Natural killer cell (primary cell): Measurements from ENCODE around the gene MPV17L2. TPM values are rescaled to one million over a fixed set of nuclear protein-coding genes. Genes with fewer than 3 reads are reported as not detected.
A peak's percentile ranks its signal among the peaks of the same experiment; 100 is the strongest.

Source experiments
- ATAC-seq, 3 donors: fragments of 150-1000 bp in 2 of 3; fragments of 200-7000 bp in 1 of 3; cut with Tn5 transposase; 1 replicate in 1 of 3; 2 replicates in 2 of 3; pipeline ENCODE4 v1.10.0; 2021; ENCODE audit warnings: mild to moderate bottlenecking in 2 of 3, moderate library complexity in 2 of 3
- DNase-seq, 2 donors: peaks; one replicate each; pipeline versions ENCODE4 v3.0.0 to v3.0.0-alpha.2; 2013 to 2021; ENCODE audit warnings: mixed read lengths in 1 of 2
- H3K27ac ChIP-seq: one replicate; pipeline ENCODE4 v1.5.1; 2013; ENCODE audit warnings: mild to moderate bottlenecking, low read length
- H3K27me3 ChIP-seq: one replicate; pipeline ENCODE4 v1.6.1; 2013; ENCODE audit warnings: low read length; ENCODE audit not compliant: control insufficient read depth, insufficient read depth
- H3K36me3 ChIP-seq: one replicate; pipeline ENCODE4 v1.6.1; 2013; ENCODE audit warnings: low read length; ENCODE audit not compliant: control insufficient read depth, insufficient read depth
- H3K4me1 ChIP-seq: one replicate; pipeline ENCODE4 v1.6.1; 2013; ENCODE audit warnings: low read length; ENCODE audit not compliant: control insufficient read depth, insufficient read depth
- H3K4me3 ChIP-seq: one replicate; pipeline ENCODE4 v1.5.1; 2013; ENCODE audit warnings: low read length
- H3K9me3 ChIP-seq: one replicate; pipeline ENCODE4 v1.6.1; 2013; ENCODE audit warnings: low read length; ENCODE audit not compliant: control insufficient read depth, insufficient read depth
- H3K27ac Mint-ChIP-seq, 2 donors: one replicate each; pipeline ENCODE4 v1.8.0; 2022; ENCODE audit warnings: mild to moderate bottlenecking in 2 of 2, mixed read lengths in 2 of 2, moderate library complexity in 1 of 2
- H3K27me3 Mint-ChIP-seq, 2 donors: one replicate each; pipeline ENCODE4 v1.8.0; 2022; ENCODE audit warnings: low read depth in 2 of 2, mixed read lengths in 2 of 2
- H3K36me3 Mint-ChIP-seq: one replicate; pipeline ENCODE4 v1.8.0; 2022; ENCODE audit warnings: mixed read lengths
- H3K4me1 Mint-ChIP-seq, 2 donors: one replicate each; pipeline ENCODE4 v1.8.0; 2022; ENCODE audit warnings: mixed read lengths in 2 of 2
- H3K4me3 Mint-ChIP-seq: one replicate; pipeline ENCODE4 v1.8.0; 2022; ENCODE audit warnings: mild to moderate bottlenecking, moderate library complexity, mixed read lengths
- H3K9me3 Mint-ChIP-seq, 2 donors: one replicate each; pipeline ENCODE4 v1.8.0; 2022; ENCODE audit warnings: mixed read lengths in 2 of 2
- CTCF ChIP-seq: fragments of 200-600 bp; IDR thresholded peaks from one replicate; pipeline ENCODE4 v1.8.0; 2022; ENCODE audit warnings: antibody characterized with exemption
- WGBS: methylation state at CpG from one replicate; pipeline ENCODE4 v1.1.7; 2013; ENCODE audit warnings: missing lambda C conversion rate; ENCODE audit not compliant: insufficient coverage; 5-methylcytosine and 5-hydroxymethylcytosine counted together
- intact Hi-C: fragments of 100-400 bp; cut with micrococcal nuclease; formaldehyde crosslinking; loops from one replicate; pipeline ENCODE4 v1.14.2; 2022
- total RNA-seq, 4 donors: library from RNA; stranded (reverse); fragments of 120-200 nt in 1 of 4; gene quantifications; one replicate each; pipeline versions ENCODE4 v1.2.3 to v1.2.4, GENCODE V29; 2013 to 2022

Gene MPV17L2
- total RNA-seq, 3 donors from 2014 or later (not counting 1 experiment from before 2014, with no cell fraction given): 4.1 to 5.6 (median 4.5) TPM

- peaks cover 9% of the 10 kb centered on the region for H3K36me3 Mint-ChIP-seq
- peak; percentile 84 to 92 (median 90) for ATAC-seq
- no peak overlapping the region for H3K4me3 Mint-ChIP-seq
- no peak overlapping the region for H3K27ac Mint-ChIP-seq
- TF ChIP-seq CTCF: peak; percentile 73
- Histone ChIP-seq H3K27me3 (no peaks in the 10 kb centered on the region), H3K27ac (peak overlapping the region; percentile 15), H3K9me3 (no peaks in the 10 kb centered on the region), H3K4me1 (peaks cover 47% of the 10 kb centered on the region), H3K4me3 (no peak overlapping the region), H3K36me3 (peaks cover 20% of the 10 kb centered on the region)
- no peaks in the 10 kb centered on the region for H3K9me3 Mint-ChIP-seq
- intact Hi-C loops: loop anchor here (1.0 kb wide), 1 partner anchor 55 kb away; no protein-coding TSS in a partner anchor
- no peaks in the 10 kb centered on the region for H3K27me3 Mint-ChIP-seq
- WGBS: 69% methylated on average over 14 of the region's 14 CpGs
- DNase-seq: peak; percentile 54 to 81
- H3K4me1 Mint-ChIP-seq: peaks cover 5 to 25% of the 10 kb centered on the region in 2 donors
Measured at GRCh38 chr19:18167975-18168645, 24.9 kb upstream of the MPV17L2 start.

GRCh38 chr19:18168673-18169381, 24.2 kb upstream of the MPV17L2 start:
- Histone ChIP-seq H3K36me3 (peaks cover 14% of the 10 kb centered on the region), H3K27ac (peak overlapping the region; percentile 86), H3K4me3 (peak overlapping the region; percentile 5), H3K4me1 (peaks cover 53% of the 10 kb centered on the region), H3K9me3 (no peaks in the 10 kb centered on the region), H3K27me3 (no peaks in the 10 kb centered on the region)
- Mint-ChIP-seq H3K36me3 (peaks cover 9% of the 10 kb centered on the region), H3K4me3 (no peak overlapping the region), H3K27me3 (no peaks in the 10 kb centered on the region), H3K4me1 (peaks cover 5 to 32% of the 10 kb centered on the region in 2 donors), H3K9me3 (no peaks in the 10 kb centered on the region), H3K27ac (peak overlapping the region in 1 of 2 donors; percentile 69)
- TF ChIP-seq CTCF: no peak
- no peak for ATAC-seq
- no peak for DNase-seq
- 93% methylated on average over 66 of the region's 66 CpGs for WGBS
- intact Hi-C loops: loop anchor here (1.0 kb wide), 1 partner anchor 56 kb away; no protein-coding TSS in a partner anchor

DNA sequence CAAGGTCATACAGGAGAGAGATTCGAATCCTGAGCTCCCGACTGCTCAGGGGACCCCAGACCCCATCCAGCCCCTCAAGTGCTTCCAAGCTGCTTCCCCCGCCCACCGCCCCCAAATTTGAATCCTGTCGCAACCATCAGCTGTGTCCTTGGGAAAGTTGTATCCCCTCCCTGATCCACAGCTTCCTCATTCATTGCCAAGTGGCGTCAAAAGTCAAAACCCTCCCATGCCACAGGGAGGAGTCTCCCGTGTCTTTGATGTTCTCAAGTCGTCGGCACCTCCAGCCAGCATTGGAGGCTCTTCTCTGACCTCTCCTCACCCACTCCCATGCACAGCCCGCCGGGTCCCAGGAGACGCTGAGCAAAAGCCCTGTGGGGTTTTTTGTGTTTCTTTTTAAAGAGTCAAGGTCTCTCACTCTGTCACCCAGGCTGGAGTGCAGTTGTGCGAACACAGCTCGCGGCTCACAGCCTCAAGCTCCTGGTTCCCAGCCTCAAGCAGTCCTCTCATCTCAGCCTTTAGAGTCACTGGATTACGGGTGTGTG, 22.2 kb upstream of the MPV17L2 start:
- peak overlapping the region; percentile 75 to 86 for H3K27ac Mint-ChIP-seq
- peaks cover 10 to 39% of the 10 kb centered on the region in 2 donors for H3K4me1 Mint-ChIP-seq
- Histone ChIP-seq H3K9me3 (no peaks in the 10 kb centered on the region), H3K36me3 (peaks cover 9% of the 10 kb centered on the region), H3K27me3 (no peaks in the 10 kb centered on the region), H3K4me3 (no peak overlapping the region), H3K27ac (peak overlapping the region; percentile 86), H3K4me1 (peaks cover 67% of the 10 kb centered on the region)
- H3K27me3 Mint-ChIP-seq: no peaks in the 10 kb centered on the region
- intact Hi-C loops: loop anchor here (5.0 kb wide), 1 partner anchor 163 kb away; the partner anchor contains the start of gene ARRDC2
- no peaks in the 10 kb centered on the region for H3K9me3 Mint-ChIP-seq
- H3K4me3 Mint-ChIP-seq: no peak overlapping the region
- no peak for ATAC-seq
- 70% methylated on average over 13 of the region's 16 CpGs for WGBS
- TF ChIP-seq CTCF: no peak
- H3K36me3 Mint-ChIP-seq: peaks cover 5% of the 10 kb centered on the region
- DNase-seq: no peak
